NCI-H146 treated with DMSO at 0.1 percent for 48 hours (cell line): ENCODE results near the gene TLE6.
"Not testable (repeated sequence)": the region's sequence is repeated elsewhere in the genome, so short reads cannot be mapped to it uniquely, and the experiment has no call there.

ENCODE experiments used
- DNase-seq: peaks from one replicate; lab custom pipeline; 2025; ENCODE audit not compliant: unreplicated experiment; lab: John Stamatoyannopoulos, UW

Gene TLE6

DNA sequence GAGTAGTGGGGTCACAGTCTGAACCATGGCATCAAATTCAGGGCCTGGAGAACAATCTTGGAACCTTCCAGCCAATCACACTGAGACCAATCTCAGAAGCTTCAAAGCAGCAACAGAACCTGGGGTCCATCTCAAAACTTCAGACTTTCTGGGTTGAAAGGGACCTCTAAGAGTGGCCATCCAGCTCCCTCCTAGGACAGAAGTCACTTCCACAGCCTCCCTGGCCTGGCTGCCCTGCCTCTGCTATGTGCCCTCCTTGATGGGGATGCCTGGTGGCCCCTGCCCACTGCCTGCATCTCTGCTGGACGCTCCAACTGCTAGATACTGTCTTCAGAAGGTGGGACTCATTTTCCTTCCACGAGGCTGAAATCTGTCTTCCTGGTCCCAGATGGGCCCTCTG is 49.9 kb downstream of the TLE6 start:
- no peak for DNase-seq

DNA sequence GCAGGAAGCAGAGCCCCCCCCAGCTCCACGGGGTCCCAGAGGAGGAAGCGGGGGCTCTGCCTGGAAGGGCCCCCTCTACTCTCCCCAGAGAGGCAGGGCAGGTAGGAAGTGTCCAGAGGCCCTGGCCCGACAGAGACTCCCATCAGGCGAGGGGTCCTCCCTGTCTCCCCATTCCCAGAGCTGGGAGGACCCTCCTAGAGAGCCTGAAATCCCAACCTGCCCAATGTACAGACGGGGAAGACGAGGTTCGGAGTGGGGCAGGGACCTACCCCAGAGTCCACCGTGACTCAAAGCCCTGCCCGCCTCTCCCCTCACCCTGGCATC is 50.6 kb downstream of the TLE6 start:
- DNase-seq: no peak

- no peak for DNase-seq
Measured at GRCh38 chr19:3028305-3029064, 51.1 kb downstream of the TLE6 start.

DNA sequence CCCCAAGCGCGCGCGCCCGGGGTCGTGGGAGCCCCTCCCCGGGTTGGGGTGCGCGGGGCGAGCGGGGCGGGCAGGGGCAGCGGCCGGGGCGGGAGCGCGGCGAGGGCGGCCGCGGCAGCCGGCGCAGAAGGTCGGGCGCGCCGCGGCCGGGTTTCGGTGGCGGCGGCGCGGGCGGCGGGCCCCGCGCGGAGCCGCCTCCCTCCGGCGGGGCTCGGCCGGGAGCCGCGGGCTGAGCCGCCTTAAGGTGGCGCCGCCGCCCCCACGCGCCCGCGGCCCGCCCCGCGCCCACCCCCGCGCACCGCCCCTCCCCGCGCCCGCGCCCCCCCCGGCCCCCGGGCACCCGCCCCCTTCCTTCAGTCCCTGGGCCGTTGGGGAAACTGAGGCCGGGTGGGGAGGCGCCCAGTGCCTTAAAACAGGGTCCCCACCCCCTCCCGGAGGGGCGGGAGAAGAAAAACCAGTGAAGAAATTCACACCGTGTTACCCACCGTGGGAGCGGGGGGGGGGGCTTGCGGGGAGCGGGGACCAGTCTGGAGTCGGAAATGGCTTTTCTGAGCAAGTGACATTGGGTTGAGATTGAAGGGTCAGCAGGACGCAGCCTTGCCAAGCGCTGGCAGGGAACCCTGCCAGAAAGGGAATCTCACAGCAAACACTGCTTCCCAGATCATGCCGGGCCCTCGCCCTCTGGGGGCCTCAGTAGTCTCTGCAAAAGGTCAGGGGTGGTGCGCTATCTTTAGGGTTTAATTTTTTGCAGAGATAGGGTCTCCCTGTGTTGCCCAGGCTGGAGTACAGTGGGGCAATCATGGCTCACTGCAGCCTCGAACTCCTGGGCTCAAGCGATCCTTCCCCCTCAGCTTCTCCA is 51.9 kb downstream of the TLE6 start, which contains the start of gene TLE2:
Gene TLE2, minus strand, starts transcription at position 216 of the 859 bp plus-strand sequence. CDS start 376 bp downstream, outside the sequence.
- DNase-seq: no peak

- DNase-seq: no peak
Measured at GRCh38 chr19:3031607-3031867, 54.2 kb downstream of the TLE6 start.

GRCh38 chr19:3033595-3034405 is 56.4 kb downstream of the TLE6 start:
- DNase-seq: no peak

- DNase-seq: no peak
Measured at GRCh38 chr19:3034406-3034655, 57.0 kb downstream of the TLE6 start.

- no peak for DNase-seq
Measured at GRCh38 chr19:3034656-3035541, 57.5 kb downstream of the TLE6 start.

- peak; percentile 90 for DNase-seq
Measured at GRCh38 chr19:3035542-3036118, 58.3 kb downstream of the TLE6 start.

- DNase-seq: peak; percentile 75
Measured at GRCh38 chr19:3036119-3036976, 59.0 kb downstream of the TLE6 start.

- not testable (repeated sequence) for DNase-seq
Measured at GRCh38 chr19:3036977-3037544, 59.7 kb downstream of the TLE6 start.

GRCh38 chr19:3038214-3038613 is 60.9 kb downstream of the TLE6 start:
- no peak for DNase-seq

GRCh38 chr19:3039125-3039524 is 61.8 kb downstream of the TLE6 start:
- DNase-seq: no peak

- no peak for DNase-seq
Measured at GRCh38 chr19:3039641-3040077, 62.3 kb downstream of the TLE6 start.

- DNase-seq: no peak
Measured at GRCh38 chr19:3041327-3041726, 64.0 kb downstream of the TLE6 start.

DNA sequence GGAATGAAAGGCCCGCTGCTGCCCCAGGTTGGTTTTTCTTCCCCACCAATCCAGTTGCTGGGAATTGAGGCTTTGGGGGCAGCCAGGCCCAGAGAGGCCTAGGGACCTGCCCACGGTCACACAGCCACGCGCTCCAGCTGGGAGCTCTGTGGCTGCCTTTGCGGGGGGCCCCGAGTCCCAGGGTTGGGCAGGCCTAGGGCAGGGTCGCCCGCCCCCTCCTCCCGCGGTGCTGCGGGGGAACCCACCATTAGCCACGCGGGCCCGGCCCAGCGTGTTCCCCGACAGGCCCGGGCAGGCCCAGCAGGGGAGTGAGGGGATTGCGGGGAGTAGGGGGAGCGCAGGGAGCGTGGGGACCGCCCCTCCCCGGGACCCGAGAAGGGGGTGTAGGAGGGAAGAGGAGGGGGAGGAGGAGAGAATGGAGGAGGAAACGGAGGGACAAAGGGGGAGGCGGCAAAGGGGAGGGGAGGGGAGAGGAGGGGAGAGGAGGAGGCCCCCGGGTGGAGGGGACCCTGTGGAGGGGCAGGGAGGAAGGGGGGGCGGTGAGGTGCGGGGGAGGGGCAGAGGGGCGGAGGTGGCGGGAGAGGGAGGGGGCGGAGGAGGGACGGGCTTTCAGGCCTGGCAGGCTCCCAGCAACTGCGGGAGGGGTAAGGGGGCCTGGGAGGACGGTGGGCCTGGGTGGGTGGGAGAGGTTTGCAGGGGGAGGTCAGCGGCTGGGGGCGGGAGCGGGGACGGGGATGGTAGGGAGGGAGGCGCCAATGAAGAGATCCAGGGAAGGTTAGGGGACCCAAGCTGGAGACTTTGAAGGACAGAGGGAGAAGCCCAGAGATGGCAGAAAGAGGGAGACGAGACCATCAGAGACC is 64.6 kb downstream of the TLE6 start:
- no peak for DNase-seq

DNA sequence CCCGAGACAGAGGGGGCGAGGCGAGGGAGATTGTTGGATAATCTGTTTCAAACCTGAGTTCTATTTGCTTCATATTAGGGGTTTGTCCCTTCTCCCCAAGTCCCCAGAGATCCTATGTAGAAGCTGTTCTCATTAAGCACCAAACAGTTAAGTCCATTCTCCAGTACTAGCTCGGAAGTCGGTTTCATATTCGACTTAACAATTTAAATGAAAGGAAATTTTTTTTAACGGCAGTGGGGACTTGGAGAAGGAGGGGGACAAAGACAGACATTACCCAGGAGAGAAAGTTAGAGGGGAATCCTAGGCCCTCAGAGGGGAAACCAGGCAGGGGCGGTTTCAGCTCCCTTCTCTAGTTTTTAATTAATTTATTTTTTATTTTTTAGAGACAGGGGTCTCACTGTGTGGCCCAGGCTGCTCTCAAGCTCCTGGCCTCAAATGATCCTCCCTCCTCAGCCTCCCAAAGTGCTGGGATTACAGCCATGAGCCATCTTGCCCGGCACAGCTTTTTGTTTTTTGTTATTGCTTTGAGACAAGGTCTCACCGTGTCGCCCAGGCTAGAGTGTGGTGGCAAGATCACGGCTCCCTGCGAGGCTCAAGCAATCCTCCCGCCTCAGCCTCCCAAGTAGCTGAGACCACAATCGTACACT is 65.4 kb downstream of the TLE6 start:
- no peak for DNase-seq
